H1 (cell line): Measurements from ENCODE around the gene LAMB1. TPM values are rescaled to one million over a fixed set of nuclear protein-coding genes. Genes with fewer than 3 reads are reported as not detected.

Experiments
- CTCF ChIA-PET: fragments of 300-600 bp; sonication (Branson Sonifier 250); formaldehyde crosslinking; loops from one replicate; lab custom pipeline; 2021; ENCODE audit not compliant: partially characterized antibody; lab: Charles Lee
- POLR2A ChIA-PET: fragments of 300-600 bp; sonication (Branson Sonifier 250); formaldehyde crosslinking; loops from one replicate; lab custom pipeline; 2021; ENCODE audit warnings: inconsistent platforms; ENCODE audit not compliant: partially characterized antibody; lab: Charles Lee
- DNase-seq, 2 experiments: peaks; one replicate each; pipeline versions ENCODE4 v3.0.0 to v3.0.0-alpha.2; 2010 to 2022; ENCODE audit warnings: low spot score in 2 of 2, low read depth in 1 of 2, mixed read lengths in 1 of 2
- FAIRE-seq: peaks from 2 replicates; lab custom pipeline; 2011; peaks lifted over from hg19 to GRCh38; lab: Jason Lieb, UNC
- H2AFZ ChIP-seq: 2 replicates; pipeline ENCODE4 v1.8.1; 2012; ENCODE audit warnings: low read length, inconsistent platforms
- H2AK5ac ChIP-seq: 2 replicates; pipeline ENCODE4 v1.6.1; 2013; ENCODE audit warnings: low read depth, low read length
- H2BK120ac ChIP-seq: replicated peaks from 2 replicates; pipeline ENCODE3; 2013; ENCODE audit warnings: low read depth, low read length, inconsistent platforms
- H2BK12ac ChIP-seq: 2 replicates; pipeline ENCODE4 v1.6.1; 2013; ENCODE audit warnings: low read depth, low read length
- H2BK15ac ChIP-seq: 2 replicates; pipeline ENCODE4 v1.6.1; 2013; ENCODE audit warnings: low read length
- H2BK20ac ChIP-seq: 2 replicates; pipeline ENCODE4 v1.6.1; 2013; ENCODE audit warnings: low read length
- H2BK5ac ChIP-seq: 2 replicates; pipeline ENCODE4 v1.6.1; 2013; ENCODE audit warnings: low read depth, low read length
- H3K14ac ChIP-seq: 2 replicates; pipeline ENCODE4 v1.6.1; 2013; ENCODE audit warnings: inconsistent platforms; ENCODE audit not compliant: insufficient read length
- H3K18ac ChIP-seq: 2 replicates; pipeline ENCODE4 v1.6.1; 2013; ENCODE audit warnings: low read length; ENCODE audit errors: extremely low read depth
- H3K23ac ChIP-seq: 2 replicates; pipeline ENCODE4 v1.6.1; 2013; ENCODE audit warnings: inconsistent platforms; ENCODE audit not compliant: insufficient read length
- H3K23me2 ChIP-seq: 2 replicates; pipeline ENCODE4 v1.6.1; 2013; ENCODE audit warnings: low read depth, low read length
- H3K27ac ChIP-seq: 2 replicates; pipeline ENCODE4 v1.6.1; 2011; ENCODE audit warnings: low read depth, low read length, inconsistent platforms
- H3K27me3 ChIP-seq, 4 experiments: replicated peaks in 1 of 4; 1 replicate in 1 of 4; 2 replicates in 3 of 4; pipeline versions ENCODE4 v1.6.1 to v1.8.1; 2011 to 2013; ENCODE audit warnings: low read length in 3 of 4, mild to moderate bottlenecking in 3 of 4, inconsistent platforms in 2 of 4, mixed read lengths in 2 of 4, moderate library complexity in 1 of 4; ENCODE audit not compliant: control insufficient read depth in 3 of 4, insufficient read depth in 3 of 4; ENCODE audit errors: extremely low read depth in 1 of 4
- H3K36me3 ChIP-seq, 4 experiments: 2 replicates each; pipeline versions ENCODE4 v1.6.1 to v1.8.1; 2011 to 2013; ENCODE audit warnings: mild to moderate bottlenecking in 4 of 4, low read length in 3 of 4, moderate library complexity in 2 of 4, control low read depth in 1 of 4, inconsistent platforms in 1 of 4; ENCODE audit not compliant: insufficient read depth in 4 of 4, control insufficient read depth in 2 of 4
- H3K4ac ChIP-seq: replicated peaks from 2 replicates; pipeline ENCODE3; 2013; ENCODE audit warnings: low read length, low read depth, mixed read lengths, inconsistent platforms; ENCODE audit not compliant: insufficient read length
- H3K4me1 ChIP-seq, 4 experiments: replicated peaks in 1 of 4; 1 replicate in 1 of 4; 2 replicates in 3 of 4; pipeline versions ENCODE4 v1.6.1 to v1.8.1; 2011 to 2013; ENCODE audit warnings: low read length in 3 of 4, inconsistent platforms in 2 of 4, mixed read lengths in 1 of 4; ENCODE audit not compliant: insufficient read depth in 4 of 4, control insufficient read depth in 3 of 4
- H3K4me2 ChIP-seq, 2 experiments: 2 replicates each; pipeline versions ENCODE4 v1.6.1 to v1.8.1; 2011 to 2013; ENCODE audit warnings: low read depth in 2 of 2, low read length in 2 of 2, control low read depth in 1 of 2, inconsistent platforms in 1 of 2, mild to moderate bottlenecking in 1 of 2; ENCODE audit not compliant: insufficient read depth in 1 of 2
- H3K4me3 ChIP-seq, 4 experiments: fragments of 200-600, 300-600 bp in 1 of 4; sonication (generic), shearing (Covaris generic), sonication (Bioruptor Twin) in 1 of 4; 2 replicates each; pipeline versions ENCODE4 v1.5.1 to v1.8.1; 2011 to 2016; ENCODE audit warnings: low read length in 4 of 4, low read depth in 3 of 4, control low read depth in 2 of 4, inconsistent platforms in 2 of 4, mild to moderate bottlenecking in 2 of 4, mixed read lengths in 1 of 4, moderate library complexity in 1 of 4; ENCODE audit not compliant: insufficient read depth in 2 of 4; ENCODE audit errors: extremely low read depth in 1 of 4
- H3K56ac ChIP-seq: replicated peaks from 2 replicates; pipeline ENCODE3; 2013; ENCODE audit warnings: low read depth, mild to moderate bottlenecking, mixed read lengths, low read length, inconsistent platforms; ENCODE audit not compliant: insufficient read length
- H3K79me1 ChIP-seq: 2 replicates; pipeline ENCODE4 v1.6.1; 2013; ENCODE audit warnings: low read depth, low read length, control low read depth
- H3K79me2 ChIP-seq, 2 experiments: 2 replicates each; pipeline versions ENCODE4 v1.6.1 to v1.8.1; 2012 to 2013; ENCODE audit warnings: low read length in 2 of 2, mild to moderate bottlenecking in 2 of 2, inconsistent platforms in 1 of 2; ENCODE audit not compliant: insufficient read depth in 2 of 2, control insufficient read depth in 1 of 2
- H3K9ac ChIP-seq, 4 experiments: replicated peaks in 1 of 4; 1 replicate in 1 of 4; 2 replicates in 3 of 4; pipeline versions ENCODE4 v1.6.1 to v1.8.1; 2011 to 2013; ENCODE audit warnings: low read depth in 3 of 4, low read length in 3 of 4, control low read depth in 2 of 4, mild to moderate bottlenecking in 2 of 4, moderate library complexity in 2 of 4, inconsistent platforms in 1 of 4; ENCODE audit errors: extremely low read depth in 1 of 4
- H3K9me3 ChIP-seq, 2 experiments: 2 replicates each; pipeline versions ENCODE4 v1.6.1 to v1.8.1; 2012 to 2013; ENCODE audit warnings: mild to moderate bottlenecking in 2 of 2, moderate library complexity in 2 of 2, control low read depth in 1 of 2, inconsistent platforms in 1 of 2, low read depth in 1 of 2, low read length in 1 of 2, mixed read lengths in 1 of 2; ENCODE audit not compliant: insufficient read depth in 2 of 2
- H4K20me1 ChIP-seq, 2 experiments: replicated peaks in 1 of 2; 2 replicates each; pipeline versions ENCODE3 to v1.8.1; 2011 to 2013; ENCODE audit warnings: inconsistent platforms in 2 of 2, low read length in 2 of 2, mild to moderate bottlenecking in 1 of 2; ENCODE audit not compliant: insufficient read depth in 2 of 2, control insufficient read depth in 1 of 2
- H4K5ac ChIP-seq: 2 replicates; pipeline ENCODE4 v1.6.1; 2013; ENCODE audit warnings: low read length, low read depth, mixed read lengths, inconsistent platforms; ENCODE audit not compliant: insufficient read length
- H4K8ac ChIP-seq: 2 replicates; pipeline ENCODE4 v1.8.0; 2013; ENCODE audit warnings: mild to moderate bottlenecking, moderate library complexity, low read length, inconsistent platforms; ENCODE audit not compliant: insufficient read depth; ENCODE audit errors: extremely low read depth
- H4K91ac ChIP-seq: replicated peaks from 2 replicates; pipeline ENCODE3; 2013; ENCODE audit warnings: low read length, mixed read lengths, inconsistent platforms; ENCODE audit not compliant: insufficient read length
- BACH1 ChIP-seq: IDR thresholded peaks from 2 replicates; pipeline ENCODE4 v1.6.1; 2012; ENCODE audit warnings: low read length, improper control_type of control experiment
- CTBP2 ChIP-seq: IDR thresholded peaks from 2 replicates; pipeline ENCODE4 v1.7.0; 2011; ENCODE audit warnings: borderline replicate concordance, mild to moderate bottlenecking, moderate library complexity, mixed read lengths, low read length; ENCODE audit not compliant: insufficient read depth, insufficient read length
- EZH2 ChIP-seq: fragments of 200-600 bp; sonication (generic); IDR thresholded peaks from 2 replicates; pipeline ENCODE4 v1.7.1; 2012; ENCODE audit warnings: low read depth, mild to moderate bottlenecking, moderate library complexity, low read length, inconsistent platforms; ENCODE audit not compliant: severe bottlenecking
- FOSL1 ChIP-seq: IDR thresholded peaks from 2 replicates; pipeline ENCODE4 v1.6.1; 2011; ENCODE audit warnings: mild to moderate bottlenecking, low read depth, low read length, moderate library complexity; ENCODE audit not compliant: insufficient read depth
- RBBP5 ChIP-seq: IDR thresholded peaks from 2 replicates; pipeline ENCODE4 v1.7.1; 2012; ENCODE audit warnings: low read depth, mild to moderate bottlenecking, inconsistent platforms, low read length, moderate library complexity, borderline replicate concordance
- RNF2 ChIP-seq: fragments of 200-900, 300-1000 bp; sonication (generic); IDR thresholded peaks from 2 replicates; pipeline ENCODE4 v1.7.1; 2016; ENCODE audit warnings: borderline replicate concordance, low read depth, mild to moderate bottlenecking, antibody characterized with exemption, low read length; ENCODE audit not compliant: poor library complexity, severe bottlenecking; ENCODE audit errors: missing control alignments
- RXRA ChIP-seq: IDR thresholded peaks from 2 replicates; pipeline ENCODE4 v1.6.1; 2011; ENCODE audit warnings: low read depth, mild to moderate bottlenecking, low read length, moderate library complexity; ENCODE audit not compliant: insufficient read depth
- SP1 ChIP-seq: IDR thresholded peaks from 2 replicates; pipeline ENCODE4 v1.6.1; 2011; ENCODE audit warnings: low read depth, low read length
- TCF12 ChIP-seq: IDR thresholded peaks from 2 replicates; pipeline ENCODE4 v1.6.1; 2011; ENCODE audit warnings: low read depth, mild to moderate bottlenecking, low read length
- YY1 ChIP-seq: IDR thresholded peaks from 2 replicates; pipeline ENCODE4 v1.6.1; 2011; ENCODE audit warnings: low read depth, mild to moderate bottlenecking, low read length
- WGBS, 2 experiments: shearing (Covaris generic) in 1 of 2; methylation state at CpG; one replicate each; pipeline versions ENCODE4 v1.1.6 to v1.1.7; 2013 to 2015; ENCODE audit warnings: low lambda C conversion rate in 2 of 2, mixed read lengths in 2 of 2, inconsistent platforms in 1 of 2, low coverage in 1 of 2, missing lambda C conversion rate in 1 of 2; ENCODE audit not compliant: insufficient replicate concordance in 2 of 2, insufficient coverage in 1 of 2, insufficient read length in 1 of 2; ENCODE audit errors: extremely low coverage in 1 of 2, missing lambda C conversion rate in 1 of 2; 5-methylcytosine and 5-hydroxymethylcytosine counted together
- polyA plus RNA-seq, 7 experiments: library from polyadenylated mRNA; depleted of rRNA in 3 of 7; stranded (reverse) in 5 of 7; unstranded in 2 of 7; fragments of >200 nt in 5 of 7; fragments of 200-250 nt in 2 of 7; gene quantifications; 1 replicate in 5 of 7; 2 replicates in 1 of 7; 4 replicates in 1 of 7; pipeline versions ENCODE4 v1.2.1 to v1.2.3, GENCODE V29; 2011 to 2013; ENCODE audit warnings: missing spikeins in 2 of 7, mixed read lengths in 2 of 7
- total RNA-seq: library from RNA; stranded (reverse); fragmentation: NEBNext Ultra II Directional; extraction: Animal tissue kit (Norgen Biotek cat#: 25700); gene quantifications from 2 replicates; pipeline ENCODE4 v1.2.1, GENCODE V29; 2021
- TF ChIP-seq, protein P1 (sequence below), 3 experiments: IDR thresholded peaks; 1 replicate in 2 of 3; 2 replicates in 1 of 3; pipeline versions ENCODE4 v1.5.1 to v1.6.1; 2011; ENCODE audit warnings: low read length in 3 of 3, mild to moderate bottlenecking in 3 of 3, inconsistent platforms in 2 of 3, low read depth in 1 of 3, moderate library complexity in 1 of 3; ENCODE audit not compliant: insufficient read depth in 1 of 3; ENCODE audit errors: control extremely low read depth in 1 of 3

Gene LAMB1
- total and polyA plus RNA-seq, 2 of the 8 experiments (the other 6 are each of a cell fraction or from before 2014, with no cell fraction given): 31.9 to 38.5 TPM

DNA sequence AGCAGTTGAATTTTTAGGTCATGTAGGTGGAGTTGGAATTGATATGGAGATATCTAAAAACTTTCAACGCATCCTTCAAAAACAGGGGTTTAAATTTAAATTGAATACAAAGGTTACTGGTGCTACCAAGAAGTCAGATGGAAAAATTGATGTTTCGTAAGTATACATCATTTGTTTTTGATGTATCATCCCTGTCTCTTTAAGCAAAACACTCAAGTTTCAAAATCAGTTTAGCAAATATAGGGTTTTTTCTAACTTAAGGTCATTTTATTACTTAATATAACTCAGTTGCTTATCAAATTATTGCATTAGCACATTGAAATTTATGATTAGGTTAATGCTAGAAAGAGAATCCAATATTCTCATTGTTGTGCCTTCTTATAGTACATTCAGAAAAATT, 87.4 kb downstream of the LAMB1 start:
- Histone ChIP-seq H3K4me1 (no peaks in the 10 kb centered on the region), H2BK120ac (no peak overlapping the region), H2BK12ac (no peak overlapping the region), H3K9ac (no peak overlapping the region), H2BK5ac (no peak overlapping the region), H3K14ac (no peak overlapping the region), H4K20me1 (no peaks in the 10 kb centered on the region), H4K8ac (no peak overlapping the region), H3K79me2 (peaks cover 0 to 5% of the 10 kb centered on the region in 2 experiments; a peak in 1 of 4 replicates), H2AFZ (no peak overlapping the region), H3K27me3 (no peaks in the 10 kb centered on the region), H3K56ac (no peak overlapping the region), H3K9me3 (no peaks in the 10 kb centered on the region), H2AK5ac (no peak overlapping the region), H3K4me2 (no peak overlapping the region), H3K23me2 (0 out of 2 replicates have a peak, but pooled peaks cover 1% of the 10 kb centered on the region), H4K5ac (no peak overlapping the region), H2BK20ac (no peak overlapping the region), H3K36me3 (peaks cover 9 to 58% (median 21%) of the 10 kb centered on the region in 4 experiments), H4K91ac (no peak overlapping the region), H2BK15ac (no peak overlapping the region), H3K23ac (no peak overlapping the region), H3K4ac (no peak overlapping the region), H3K27ac (no peak overlapping the region), H3K18ac (no peak overlapping the region), H3K4me3 (no peak overlapping the region), H3K79me1 (no peaks in the 10 kb centered on the region; the same call in 1 of the 2 replicates)
- 94% methylated on average over 2 of the region's 2 CpGs; no CpG with 5 or more reads in 1 of the 2 experiments for WGBS, 2 experiments
- DNase-seq (no peak), FAIRE-seq (no peak)
- POLR2A ChIA-PET: no interaction called here
- CTCF ChIA-PET: no interaction called here
- TF ChIP-seq SP1 (no peak), BACH1 (no peak), RBBP5 (no peak), FOSL1 (no peak), EZH2 (no peak), RXRA (no peak), CTBP2 (no peak), TCF12 (no peak), YY1 (no peak), RNF2 (no peak)
- TF ChIP-seq, protein P1, sequence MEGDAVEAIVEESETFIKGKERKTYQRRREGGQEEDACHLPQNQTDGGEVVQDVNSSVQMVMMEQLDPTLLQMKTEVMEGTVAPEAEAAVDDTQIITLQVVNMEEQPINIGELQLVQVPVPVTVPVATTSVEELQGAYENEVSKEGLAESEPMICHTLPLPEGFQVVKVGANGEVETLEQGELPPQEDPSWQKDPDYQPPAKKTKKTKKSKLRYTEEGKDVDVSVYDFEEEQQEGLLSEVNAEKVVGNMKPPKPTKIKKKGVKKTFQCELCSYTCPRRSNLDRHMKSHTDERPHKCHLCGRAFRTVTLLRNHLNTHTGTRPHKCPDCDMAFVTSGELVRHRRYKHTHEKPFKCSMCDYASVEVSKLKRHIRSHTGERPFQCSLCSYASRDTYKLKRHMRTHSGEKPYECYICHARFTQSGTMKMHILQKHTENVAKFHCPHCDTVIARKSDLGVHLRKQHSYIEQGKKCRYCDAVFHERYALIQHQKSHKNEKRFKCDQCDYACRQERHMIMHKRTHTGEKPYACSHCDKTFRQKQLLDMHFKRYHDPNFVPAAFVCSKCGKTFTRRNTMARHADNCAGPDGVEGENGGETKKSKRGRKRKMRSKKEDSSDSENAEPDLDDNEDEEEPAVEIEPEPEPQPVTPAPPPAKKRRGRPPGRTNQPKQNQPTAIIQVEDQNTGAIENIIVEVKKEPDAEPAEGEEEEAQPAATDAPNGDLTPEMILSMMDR (IDR thresholded peaks at IDR 0.05; ENCODE audit: control extremely low read depth in 1 of 3, insufficient read depth in 1 of 3, low read depth in 1 of 3, low read length in 3 of 3): no peak
